ENCODE results near the gene CAVIN4. TPM values are rescaled to one million over a fixed set of nuclear protein-coding genes. Genes with fewer than 3 reads are reported as not detected.
A peak's percentile ranks its signal among the peaks of the same experiment; 100 is the strongest.

CAVIN4 gene
- total and polyA plus RNA-seq, 9 of the 15 experiments (the other 6 are each of a cell fraction or from before 2014, with no cell fraction given): 0.06 to 0.29 (median 0.18) TPM

DNA sequence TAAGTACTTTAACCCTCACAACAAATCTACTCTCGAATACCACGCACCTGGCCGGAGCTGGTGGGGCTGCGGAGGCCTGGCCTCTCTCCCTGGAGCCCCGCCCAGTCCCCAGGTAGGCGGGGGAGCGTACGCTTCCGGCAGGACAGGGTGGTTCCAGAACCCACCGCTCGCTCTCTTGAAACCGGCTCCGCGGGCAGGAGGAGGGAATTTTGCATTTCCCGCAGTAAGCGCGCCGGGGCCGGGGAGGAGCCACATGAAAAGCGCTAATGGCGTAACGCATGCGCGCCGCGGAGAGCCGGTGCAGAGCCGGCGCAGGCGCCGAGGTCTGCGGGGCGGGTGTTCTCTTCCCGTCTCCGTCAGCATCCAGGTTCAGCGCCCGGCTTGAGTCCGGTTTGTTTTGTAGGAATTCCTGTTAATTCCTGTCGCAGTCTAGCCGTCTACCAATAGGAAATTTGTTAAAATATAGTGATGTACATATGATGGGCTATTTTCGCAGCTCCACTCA is 20.8 kb downstream of the CAVIN4 start (continued):
- TF ChIP-seq ZFP30 (CRISPR knock-in tag; IDR thresholded peaks at IDR 0.05; ENCODE audit: borderline replicate concordance): no peak
- TF ChIP-seq, protein P1, sequence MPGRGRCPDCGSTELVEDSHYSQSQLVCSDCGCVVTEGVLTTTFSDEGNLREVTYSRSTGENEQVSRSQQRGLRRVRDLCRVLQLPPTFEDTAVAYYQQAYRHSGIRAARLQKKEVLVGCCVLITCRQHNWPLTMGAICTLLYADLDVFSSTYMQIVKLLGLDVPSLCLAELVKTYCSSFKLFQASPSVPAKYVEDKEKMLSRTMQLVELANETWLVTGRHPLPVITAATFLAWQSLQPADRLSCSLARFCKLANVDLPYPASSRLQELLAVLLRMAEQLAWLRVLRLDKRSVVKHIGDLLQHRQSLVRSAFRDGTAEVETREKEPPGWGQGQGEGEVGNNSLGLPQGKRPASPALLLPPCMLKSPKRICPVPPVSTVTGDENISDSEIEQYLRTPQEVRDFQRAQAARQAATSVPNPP (IDR thresholded peaks at IDR 0.05; ENCODE audit: borderline replicate concordance, insufficient read depth, insufficient read length): no peak
- TF ChIP-seq SRF (CRISPR knock-in tag; IDR thresholded peaks at IDR 0.05): no peak
- no peak for TF ChIP-seq MTF1 (CRISPR knock-in tag; IDR thresholded peaks at IDR 0.05; ENCODE audit: borderline replicate concordance)
- no peak for TF ChIP-seq EZH2 (IDR thresholded peaks at IDR 0.05; ENCODE audit: borderline replicate concordance, low read depth, low read length)
- TF ChIP-seq, protein P2, sequence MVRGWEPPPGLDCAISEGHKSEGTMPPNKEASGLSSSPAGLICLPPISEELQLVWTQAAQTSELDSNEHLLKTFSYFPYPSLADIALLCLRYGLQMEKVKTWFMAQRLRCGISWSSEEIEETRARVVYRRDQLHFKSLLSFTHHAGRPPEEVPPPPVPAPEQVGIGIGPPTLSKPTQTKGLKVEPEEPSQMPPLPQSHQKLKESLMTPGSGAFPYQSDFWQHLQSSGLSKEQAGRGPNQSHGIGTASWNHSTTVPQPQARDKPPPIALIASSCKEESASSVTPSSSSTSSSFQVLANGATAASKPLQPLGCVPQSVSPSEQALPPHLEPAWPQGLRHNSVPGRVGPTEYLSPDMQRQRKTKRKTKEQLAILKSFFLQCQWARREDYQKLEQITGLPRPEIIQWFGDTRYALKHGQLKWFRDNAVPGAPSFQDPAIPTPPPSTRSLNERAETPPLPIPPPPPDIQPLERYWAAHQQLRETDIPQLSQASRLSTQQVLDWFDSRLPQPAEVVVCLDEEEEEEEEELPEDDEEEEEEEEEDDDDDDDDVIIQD (CRISPR knock-in tag; IDR thresholded peaks at IDR 0.05): no peak
- TF ChIP-seq NBN (IDR thresholded peaks at IDR 0.05; ENCODE audit: low read depth): no peak
- TF ChIP-seq PHB (CRISPR knock-in tag; IDR thresholded peaks at IDR 0.05): no peak
- TF ChIP-seq ZKSCAN8 (CRISPR knock-in tag; IDR thresholded peaks at IDR 0.05): no peak
- no peak for TF ChIP-seq TRIM24 (IDR thresholded peaks at IDR 0.05)
- no peak for TF ChIP-seq SREBF2 (CRISPR knock-in tag; IDR thresholded peaks at IDR 0.05)
- TF ChIP-seq ATF7 (IDR thresholded peaks at IDR 0.05): peak; percentile 12; the same call in 1 of the 2 replicates
- TF ChIP-seq, protein P3, sequence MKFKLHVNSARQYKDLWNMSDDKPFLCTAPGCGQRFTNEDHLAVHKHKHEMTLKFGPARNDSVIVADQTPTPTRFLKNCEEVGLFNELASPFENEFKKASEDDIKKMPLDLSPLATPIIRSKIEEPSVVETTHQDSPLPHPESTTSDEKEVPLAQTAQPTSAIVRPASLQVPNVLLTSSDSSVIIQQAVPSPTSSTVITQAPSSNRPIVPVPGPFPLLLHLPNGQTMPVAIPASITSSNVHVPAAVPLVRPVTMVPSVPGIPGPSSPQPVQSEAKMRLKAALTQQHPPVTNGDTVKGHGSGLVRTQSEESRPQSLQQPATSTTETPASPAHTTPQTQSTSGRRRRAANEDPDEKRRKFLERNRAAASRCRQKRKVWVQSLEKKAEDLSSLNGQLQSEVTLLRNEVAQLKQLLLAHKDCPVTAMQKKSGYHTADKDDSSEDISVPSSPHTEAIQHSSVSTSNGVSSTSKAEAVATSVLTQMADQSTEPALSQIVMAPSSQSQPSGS (CRISPR knock-in tag; IDR thresholded peaks at IDR 0.05): no peak
- TF ChIP-seq SP1 (CRISPR knock-in tag; IDR thresholded peaks at IDR 0.05): 0 out of 2 replicates have a peak, but pooled peaks have one; percentile 31
- TF ChIP-seq, protein P4, sequence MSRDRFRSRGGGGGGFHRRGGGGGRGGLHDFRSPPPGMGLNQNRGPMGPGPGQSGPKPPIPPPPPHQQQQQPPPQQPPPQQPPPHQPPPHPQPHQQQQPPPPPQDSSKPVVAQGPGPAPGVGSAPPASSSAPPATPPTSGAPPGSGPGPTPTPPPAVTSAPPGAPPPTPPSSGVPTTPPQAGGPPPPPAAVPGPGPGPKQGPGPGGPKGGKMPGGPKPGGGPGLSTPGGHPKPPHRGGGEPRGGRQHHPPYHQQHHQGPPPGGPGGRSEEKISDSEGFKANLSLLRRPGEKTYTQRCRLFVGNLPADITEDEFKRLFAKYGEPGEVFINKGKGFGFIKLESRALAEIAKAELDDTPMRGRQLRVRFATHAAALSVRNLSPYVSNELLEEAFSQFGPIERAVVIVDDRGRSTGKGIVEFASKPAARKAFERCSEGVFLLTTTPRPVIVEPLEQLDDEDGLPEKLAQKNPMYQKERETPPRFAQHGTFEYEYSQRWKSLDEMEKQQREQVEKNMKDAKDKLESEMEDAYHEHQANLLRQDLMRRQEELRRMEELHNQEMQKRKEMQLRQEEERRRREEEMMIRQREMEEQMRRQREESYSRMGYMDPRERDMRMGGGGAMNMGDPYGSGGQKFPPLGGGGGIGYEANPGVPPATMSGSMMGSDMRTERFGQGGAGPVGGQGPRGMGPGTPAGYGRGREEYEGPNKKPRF (IDR thresholded peaks at IDR 0.05; ENCODE audit: low read depth, low read length): peak; percentile 82
- no peak for TF ChIP-seq ZNF436 (CRISPR knock-in tag; IDR thresholded peaks at IDR 0.05)
- no peak for TF ChIP-seq GABPB2 (CRISPR knock-in tag; conservative IDR thresholded peaks at IDR 0.05)
- no peak for TF ChIP-seq PCBP2 (IDR thresholded peaks at IDR 0.05; ENCODE audit: low read depth, low read length, poor library complexity, severe bottlenecking)
- TF ChIP-seq ZBTB7A (IDR thresholded peaks at IDR 0.05; ENCODE audit: borderline replicate concordance, control insufficient read depth, low read depth, low read length): peak; percentile 38; the same call in 1 of the 2 replicates
- TF ChIP-seq ZNF431 (CRISPR knock-in tag; IDR thresholded peaks at IDR 0.05): no peak
- peak; percentile 97 for TF ChIP-seq NRF1 (conservative IDR thresholded peaks at IDR 0.05 in 1 of 2, IDR thresholded peaks at IDR 0.05 in 1 of 2)
- peak in 1 of 3 experiments; percentile 12 for TF ChIP-seq YY1 (IDR thresholded peaks at IDR 0.05; ENCODE audit: borderline replicate concordance in 1 of 3, control insufficient read depth in 1 of 3, extremely low read depth in 1 of 3, insufficient read depth in 3 of 3, insufficient read length in 1 of 3, insufficient replicate concordance in 2 of 3, low read depth in 1 of 3, low read length in 2 of 3)
